Thyroid gland (tissue), 4 donors: ENCODE results near the gene SLCO3A1.

Experiments used
- CTCF ChIP-seq, 6 experiments: fragments of 200-600 bp in 3 of 6; fragments of 450-650 bp in 3 of 6; sonication (generic) in 3 of 6; IDR thresholded peaks; one replicate each; pipeline ENCODE4 v1.5.1; 2016 to 2019; ENCODE audit warnings: antibody characterized with exemption in 6 of 6, mild to moderate bottlenecking in 2 of 6, inconsistent platforms in 1 of 6, moderate library complexity in 1 of 6
- POLR2A ChIP-seq, 2 donors: fragments of 450-650 bp; IDR thresholded peaks; one replicate each; pipeline ENCODE4 v1.6.1; 2017; ENCODE audit warnings: antibody characterized with exemption in 2 of 2, mild to moderate bottlenecking in 2 of 2, moderate library complexity in 1 of 2

DNA sequence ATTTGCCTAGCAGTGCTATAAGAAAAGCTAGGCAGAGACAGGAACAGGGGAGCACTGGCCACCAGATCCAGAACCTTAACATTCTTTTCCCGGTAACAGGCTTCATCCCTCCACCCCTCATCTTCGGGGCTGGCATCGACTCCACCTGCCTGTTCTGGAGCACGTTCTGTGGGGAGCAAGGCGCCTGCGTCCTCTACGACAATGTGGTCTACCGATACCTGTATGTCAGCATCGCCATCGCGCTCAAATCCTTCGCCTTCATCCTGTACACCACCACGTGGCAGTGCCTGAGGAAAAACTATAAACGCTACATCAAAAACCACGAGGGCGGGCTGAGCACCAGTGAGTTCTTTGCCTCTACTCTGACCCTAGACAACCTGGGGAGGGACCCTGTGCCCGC lies 309.1 kb downstream of the SLCO3A1 start:
- TF ChIP-seq CTCF (IDR thresholded peaks at IDR 0.05) (no peak), POLR2A (IDR thresholded peaks at IDR 0.05) (no peak)
